Right lobe of liver (tissue), 6 donors: ENCODE results near the gene LHX8. TPM values are rescaled to one million over a fixed set of nuclear protein-coding genes. Genes with fewer than 3 reads are reported as not detected.
A peak's percentile ranks its signal among the peaks of the same experiment; 100 is the strongest.
"Not testable (repeated sequence)": the region's sequence is repeated elsewhere in the genome, so short reads cannot be mapped to it uniquely, and the experiment has no call there.

Experiments
- ATAC-seq, 4 donors: fragments of 200-7000 bp; cut with Tn5 transposase; one replicate each; pipeline ENCODE4 v1.9.1; 2020; ENCODE audit warnings: mild to moderate bottlenecking in 4 of 4, moderate library complexity in 4 of 4
- DNase-seq, 3 donors: peaks; one replicate each; pipeline ENCODE4 v3.0.0-alpha.2; 2020
- H3K27ac ChIP-seq, 3 donors: fragments of 200-600 bp; one replicate each; pipeline ENCODE4 v1.8.0; 2022
- H3K27me3 ChIP-seq, 2 donors: fragments of 200-600 bp; one replicate each; pipeline ENCODE4 v1.8.0; 2022
- H3K36me3 ChIP-seq, 4 donors: fragments of 200-600 bp; sonication (generic) in 1 of 4; one replicate each; pipeline versions ENCODE4 v1.5.1 to v1.8.0; 2017 to 2022; ENCODE audit warnings: control low read depth in 1 of 4
- H3K4me1 ChIP-seq, 4 donors: fragments of 200-600 bp; sonication (generic) in 1 of 4; one replicate each; pipeline versions ENCODE4 v1.5.1 to v1.8.0; 2017 to 2022; ENCODE audit warnings: control low read depth in 1 of 4
- H3K4me3 ChIP-seq, 3 donors: fragments of 200-600 bp; one replicate each; pipeline ENCODE4 v1.8.0; 2022
- H3K9me3 ChIP-seq, 4 donors: fragments of 200-600 bp; sonication (generic) in 1 of 4; one replicate each; pipeline versions ENCODE4 v1.5.1 to v1.8.0; 2017 to 2022; ENCODE audit warnings: control low read depth in 1 of 4
- POLR2A ChIP-seq: fragments of 450-650 bp; IDR thresholded peaks from one replicate; pipeline ENCODE4 v1.6.1; 2017; ENCODE audit warnings: antibody characterized with exemption, mild to moderate bottlenecking
- WGBS: methylation state at CpG from one replicate; pipeline ENCODE4 v1.1.6; 2018; ENCODE audit warnings: low coverage, low lambda C conversion rate; ENCODE audit not compliant: insufficient coverage; ENCODE audit errors: missing lambda C conversion rate; 5-methylcytosine and 5-hydroxymethylcytosine counted together
- intact Hi-C, 2 donors: fragments of 100-400 bp; cut with DNase I; formaldehyde crosslinking; loops; one replicate each; pipeline versions ENCODE4 v1.11.2 to v1.14.1; 2022
- total RNA-seq, 6 experiments: library from RNA; depleted of rRNA in 2 of 6; stranded (reverse); fragments of >200 nt in 2 of 6; fragmentation: NEBNext Ultra II Directional in 3 of 6; extraction: Animal tissue kit (Norgen Biotek cat#: 25700) in 3 of 6; gene quantifications; one replicate each; pipeline versions ENCODE4 v1.1.0 to v1.2.4, GENCODE V29; 2016 to 2023
- TF ChIP-seq, protein P1 (sequence below), 4 donors: fragments of 200-600 bp in 3 of 4; fragments of 450-650 bp in 1 of 4; IDR thresholded peaks; one replicate each; pipeline versions ENCODE4 v1.5.1 to v1.8.0; 2016 to 2022; ENCODE audit warnings: antibody characterized with exemption in 4 of 4, mild to moderate bottlenecking in 2 of 4
- donor health status: DM: no; HTN: yes; CAD: no.
- donor health status: DM: no; HTN: no; CAD: no.
- donor health status: DM: no; HTN: no; CAD: no.
- donor health status: DM: no; HTN: yes; CAD: no.
- donor health status: DM: no; HTN: yes; CAD: no.

LHX8 gene
- total RNA-seq, 6 experiments from 2014 or later = not detected

DNA sequence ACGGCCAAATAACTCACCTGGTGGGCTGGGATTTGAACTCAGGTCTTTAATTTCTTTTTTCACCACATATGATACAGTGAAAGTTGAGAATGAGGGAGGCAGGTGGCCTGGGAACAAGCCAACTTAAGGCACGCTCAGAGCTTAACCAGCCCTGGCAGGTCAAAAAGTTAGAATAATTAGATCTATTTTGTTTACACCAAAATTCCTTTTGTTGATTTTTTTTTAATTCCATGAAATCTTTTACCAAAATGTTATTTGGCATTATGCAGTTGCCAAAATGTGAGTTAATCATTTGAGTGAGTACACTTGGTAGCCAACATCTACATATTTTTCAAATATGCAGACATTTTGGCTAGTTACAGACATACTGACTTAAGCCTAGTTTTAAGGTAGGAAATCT is 36.8 kb downstream of the LHX8 start:
- Histone ChIP-seq H3K27ac (no peak overlapping the region), H3K27me3 (no peaks in the 10 kb centered on the region), H3K4me1 (peaks cover 0 to 8% (median 0%) of the 10 kb centered on the region in 4 donors), H3K9me3 (no peaks in the 10 kb centered on the region), H3K36me3 (no peaks in the 10 kb centered on the region), H3K4me3 (no peak overlapping the region)
- intact Hi-C loops = no loop called here
- no peak for TF ChIP-seq POLR2A
- TF ChIP-seq, protein P1, sequence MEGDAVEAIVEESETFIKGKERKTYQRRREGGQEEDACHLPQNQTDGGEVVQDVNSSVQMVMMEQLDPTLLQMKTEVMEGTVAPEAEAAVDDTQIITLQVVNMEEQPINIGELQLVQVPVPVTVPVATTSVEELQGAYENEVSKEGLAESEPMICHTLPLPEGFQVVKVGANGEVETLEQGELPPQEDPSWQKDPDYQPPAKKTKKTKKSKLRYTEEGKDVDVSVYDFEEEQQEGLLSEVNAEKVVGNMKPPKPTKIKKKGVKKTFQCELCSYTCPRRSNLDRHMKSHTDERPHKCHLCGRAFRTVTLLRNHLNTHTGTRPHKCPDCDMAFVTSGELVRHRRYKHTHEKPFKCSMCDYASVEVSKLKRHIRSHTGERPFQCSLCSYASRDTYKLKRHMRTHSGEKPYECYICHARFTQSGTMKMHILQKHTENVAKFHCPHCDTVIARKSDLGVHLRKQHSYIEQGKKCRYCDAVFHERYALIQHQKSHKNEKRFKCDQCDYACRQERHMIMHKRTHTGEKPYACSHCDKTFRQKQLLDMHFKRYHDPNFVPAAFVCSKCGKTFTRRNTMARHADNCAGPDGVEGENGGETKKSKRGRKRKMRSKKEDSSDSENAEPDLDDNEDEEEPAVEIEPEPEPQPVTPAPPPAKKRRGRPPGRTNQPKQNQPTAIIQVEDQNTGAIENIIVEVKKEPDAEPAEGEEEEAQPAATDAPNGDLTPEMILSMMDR (IDR thresholded peaks at IDR 0.05) = no peak
- 53% methylated on average over 2 of the region's 2 CpGs for WGBS
- no peak for DNase-seq
- ATAC-seq = no peak

GRCh38 chr1:75171876-75172275 is 37.7 kb downstream of the LHX8 start:
- H3K27me3 ChIP-seq = no peaks in the 10 kb centered on the region

GRCh38 chr1:75172556-75172955 is 38.4 kb downstream of the LHX8 start:
- 13% methylated on average over 1 of the region's 1 CpG for WGBS
- Histone ChIP-seq H3K27me3 (no peaks in the 10 kb centered on the region), H3K4me3 (no peak overlapping the region), H3K4me1 (peaks cover 0 to 1% (median 0%) of the 10 kb centered on the region in 4 donors), H3K9me3 (no peaks in the 10 kb centered on the region), H3K27ac (no peak overlapping the region), H3K36me3 (no peaks in the 10 kb centered on the region)
- intact Hi-C loops = no loop called here
- ATAC-seq (no peak), DNase-seq (no peak)
- TF ChIP-seq, protein P1 (IDR thresholded peaks at IDR 0.05) = no peak
- no peak for TF ChIP-seq POLR2A

More at GRCh38 chr1:75171876-75172275, 37.7 kb downstream of the LHX8 start:
- Histone ChIP-seq H3K27ac (no peak overlapping the region), H3K9me3 (no peaks in the 10 kb centered on the region), H3K4me1 (peaks cover 0 to 8% (median 0%) of the 10 kb centered on the region in 4 donors), H3K36me3 (no peaks in the 10 kb centered on the region), H3K4me3 (no peak overlapping the region)
- ATAC-seq = no peak
- intact Hi-C loops = no loop called here
- no peak for TF ChIP-seq POLR2A
- TF ChIP-seq, protein P1 (IDR thresholded peaks at IDR 0.05) = no peak
- WGBS = 80% methylated on average over 1 of the region's 1 CpG
- DNase-seq = no peak

GRCh38 chr1:75174031-75174760 is 40.0 kb downstream of the LHX8 start:
- DNase-seq = no peak
- H3K4me1 ChIP-seq = no peaks in the 10 kb centered on the region
- intact Hi-C loops = no loop called here
- WGBS = 69% methylated on average over 2 of the region's 2 CpGs
- H3K9me3 ChIP-seq = no peaks in the 10 kb centered on the region
- peak in 1 of 4 donors; percentile 29 for ATAC-seq
- H3K36me3 ChIP-seq = no peaks in the 10 kb centered on the region
- TF ChIP-seq POLR2A = no peak
- TF ChIP-seq, protein P1 (IDR thresholded peaks at IDR 0.05) = no peak
- no peaks in the 10 kb centered on the region for H3K27me3 ChIP-seq
- H3K27ac ChIP-seq = no peak overlapping the region
- H3K4me3 ChIP-seq = no peak overlapping the region

- ATAC-seq = not testable (repeated sequence)
Observed at GRCh38 chr1:75181214-75181955, 47.2 kb downstream of the LHX8 start.

More at GRCh38 chr1:75181214-75181955, 47.2 kb downstream of the LHX8 start:
- DNase-seq, H3K27ac ChIP-seq, H3K36me3 ChIP-seq, H3K4me3 ChIP-seq, H3K9me3 ChIP-seq, H3K4me1 ChIP-seq, H3K27me3 ChIP-seq, intact Hi-C loops: not testable (repeated sequence)
- 55% methylated on average over 7 of the region's 13 CpGs for WGBS
